GM12801 (cell line): ENCODE data around the gene SYNJ2.

ENCODE experiments used
- CTCF ChIP-seq: IDR thresholded peaks from one replicate; pipeline ENCODE4 v1.5.1; 2011; ENCODE audit warnings: control low read depth; ENCODE audit not compliant: insufficient read length; ENCODE audit errors: extremely low read depth

SYNJ2 gene

GRCh38 chr6:157943249-157943963, 38.3 kb upstream of the SYNJ2 start:
- TF ChIP-seq CTCF, result no peak

- no peak for TF ChIP-seq CTCF
These were observed 37.7 kb upstream of the SYNJ2 start for GRCh38 chr6:157943964-157944283.

GRCh38 chr6:157944983-157945931, 36.4 kb upstream of the SYNJ2 start:
- TF ChIP-seq CTCF, result no peak

GRCh38 chr6:157946053-157946617, 35.5 kb upstream of the SYNJ2 start:
- TF ChIP-seq CTCF, result no peak

GRCh38 chr6:157946865-157947532, 34.7 kb upstream of the SYNJ2 start:
- no peak for TF ChIP-seq CTCF

- no peak for TF ChIP-seq CTCF
These were observed 29.8 kb upstream of the SYNJ2 start for GRCh38 chr6:157951828-157952227.

GRCh38 chr6:157952861-157953351, 28.8 kb upstream of the SYNJ2 start:
- no peak for TF ChIP-seq CTCF
